ENCODE data around the gene MMP15.
"Not testable (repeated sequence)": the region's sequence is repeated elsewhere in the genome, so short reads cannot be mapped to it uniquely, and the experiment has no call there.

Gene MMP15

GRCh38 chr16:58025351-58026138, at the start of gene MMP15:
MMP15 (plus strand) TSS chr16:58025754; CDS start chr16:58026351, 597 bp downstream.
- peak; percentile 80 to 82 for ATAC-seq

GRCh38 chr16:57976331-57976796, 49.2 kb upstream of the MMP15 start:
- no peak for ATAC-seq

- no peak for ATAC-seq
Measured at GRCh38 chr16:57977418-57978069, 48.0 kb upstream of the MMP15 start.

- not testable (repeated sequence) for ATAC-seq
Measured at GRCh38 chr16:57978070-57978465, 47.5 kb upstream of the MMP15 start.

- ATAC-seq: no peak
Measured at GRCh38 chr16:57979006-57979585, 46.5 kb upstream of the MMP15 start.

GRCh38 chr16:57981636-57982035, 43.9 kb upstream of the MMP15 start:
- ATAC-seq: no peak

GRCh38 chr16:57982385-57982784, 43.2 kb upstream of the MMP15 start:
- ATAC-seq: no peak

GRCh38 chr16:57984443-57985203, 40.9 kb upstream of the MMP15 start:
- peak; percentile 97 to 98 for ATAC-seq

GRCh38 chr16:57985204-57986181, 40.1 kb upstream of the MMP15 start:
- peak; percentile 46 to 60 for ATAC-seq

GRCh38 chr16:57986196-57986595, 39.4 kb upstream of the MMP15 start:
- no peak for ATAC-seq

GRCh38 chr16:57987441-57988177, 37.9 kb upstream of the MMP15 start:
- no peak for ATAC-seq

- ATAC-seq: no peak
Measured at GRCh38 chr16:57988929-57989328, 36.6 kb upstream of the MMP15 start.

- no peak for ATAC-seq
Measured at GRCh38 chr16:57991551-57992059, 33.9 kb upstream of the MMP15 start.

GRCh38 chr16:57992084-57992483, 33.5 kb upstream of the MMP15 start:
- ATAC-seq: no peak

GRCh38 chr16:57993438-57993837, 32.1 kb upstream of the MMP15 start:
- no peak for ATAC-seq

- ATAC-seq: no peak
Measured at GRCh38 chr16:57993897-57994296, 31.7 kb upstream of the MMP15 start.

GRCh38 chr16:57994361-57994760, 31.2 kb upstream of the MMP15 start:
- ATAC-seq: no peak

GRCh38 chr16:57994778-57995177, 30.8 kb upstream of the MMP15 start:
- ATAC-seq: peak; percentile 36 to 58

- ATAC-seq: no peak
Measured at GRCh38 chr16:57995721-57996405, 29.7 kb upstream of the MMP15 start.

All from activated CD4-positive, CD25-positive, alpha-beta regulatory T cell treated with anti-CD3 and anti-CD28 coated beads, Interleukin-2, amount 50 U/mL, for 24 hours (primary cell).